Dedifferentiated amniotic fluid mesenchymal stem cell (primary cell): ENCODE measurements around the gene MRPL48.
"Not testable (repeated sequence)": the region's sequence is repeated elsewhere in the genome, so short reads cannot be mapped to it uniquely, and the experiment has no call there.

Source experiments
- DNase-seq: peaks from one replicate; pipeline ENCODE4 v3.0.0-alpha.2; 2016; ENCODE audit errors: extremely low spot score

The MRPL48 gene

DNA sequence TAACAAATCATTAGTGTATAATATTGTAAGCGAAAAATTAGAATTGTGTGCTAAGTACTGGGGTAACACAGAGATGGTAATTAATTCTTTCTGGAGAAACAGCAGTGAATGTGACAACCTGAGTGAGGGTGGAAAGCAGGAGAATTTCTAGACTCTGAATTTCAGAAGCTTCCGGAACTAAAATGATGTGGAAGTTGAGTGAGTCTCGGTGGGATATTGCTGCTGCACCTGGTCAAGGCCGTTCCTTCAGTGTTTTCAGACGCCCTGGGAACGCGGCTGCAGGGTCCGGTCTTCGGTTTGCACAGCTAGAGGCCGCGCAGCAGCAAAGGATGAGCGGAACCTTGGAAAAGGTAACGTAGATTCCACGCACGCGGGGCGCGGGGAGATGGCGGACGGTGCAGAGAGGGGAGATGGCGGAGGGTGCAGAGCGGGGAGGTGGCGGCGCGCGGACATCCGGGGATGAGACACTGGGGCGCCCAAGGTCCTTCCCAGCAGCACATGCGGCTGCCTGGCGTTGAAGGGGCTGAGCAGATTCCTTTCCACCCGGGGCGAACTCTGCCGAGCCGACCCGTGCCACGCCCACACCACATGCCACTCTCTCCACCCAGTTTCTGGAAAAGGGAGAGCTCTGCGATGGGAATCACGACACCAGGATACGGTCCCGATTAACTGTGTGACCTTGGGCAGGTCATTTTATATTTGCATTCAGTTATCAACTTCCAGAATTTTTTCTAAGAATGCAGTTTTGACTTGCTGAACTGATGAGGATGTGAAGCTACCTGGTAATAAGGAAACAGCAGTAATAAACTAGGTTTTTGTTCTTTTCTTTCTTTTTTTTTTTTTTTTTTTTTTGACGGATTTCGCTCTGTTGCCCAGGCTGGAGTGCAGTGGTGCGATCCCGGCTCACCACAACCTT, at the start of gene MRPL48:
TSS of gene MRPL48 (plus strand) at position 232 of the 916 bp plus-strand sequence. CDS start at position 330, 98 bp downstream.
- peak; percentile 85 for DNase-seq

DNA sequence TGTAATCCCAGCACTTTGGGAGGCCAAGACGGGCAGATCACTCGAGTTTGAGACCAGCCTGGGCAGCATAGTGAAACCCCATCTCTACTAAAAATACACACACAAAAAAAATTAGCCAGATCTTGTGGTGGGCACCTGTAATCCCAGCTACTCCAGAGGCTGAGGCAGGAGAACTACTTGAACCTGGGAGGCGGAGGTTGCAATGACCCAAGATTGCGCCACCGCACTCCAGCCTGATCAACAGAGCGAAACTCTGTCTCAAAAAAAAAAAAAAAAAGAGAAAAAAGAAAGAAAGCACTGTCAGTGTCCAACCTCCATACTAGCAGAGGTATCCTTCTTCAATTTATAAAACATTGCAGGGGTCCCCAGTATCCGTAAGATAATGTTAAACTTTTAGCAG, 44.6 kb upstream of the MRPL48 start:
- no peak for DNase-seq

DNA sequence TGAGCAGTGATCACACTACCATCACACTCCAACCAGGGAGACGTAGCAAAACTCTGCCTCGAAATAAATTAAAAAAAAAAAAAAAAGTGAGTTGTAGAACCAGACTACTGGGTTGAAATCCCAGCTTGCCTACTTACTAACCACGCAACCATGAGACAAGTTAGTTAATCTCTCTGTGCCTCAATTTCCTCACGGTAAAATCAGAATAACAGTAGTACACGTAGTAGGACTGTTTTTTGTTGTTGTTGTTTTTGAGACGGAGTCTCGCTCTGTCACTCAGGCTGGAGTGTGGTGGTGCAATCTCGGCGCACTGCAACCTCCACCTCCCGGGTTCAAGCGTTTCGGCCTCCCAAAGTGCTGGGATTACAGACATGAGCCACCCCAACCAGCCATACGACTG, 41.0 kb upstream of the MRPL48 start:
- no peak for DNase-seq

DNA sequence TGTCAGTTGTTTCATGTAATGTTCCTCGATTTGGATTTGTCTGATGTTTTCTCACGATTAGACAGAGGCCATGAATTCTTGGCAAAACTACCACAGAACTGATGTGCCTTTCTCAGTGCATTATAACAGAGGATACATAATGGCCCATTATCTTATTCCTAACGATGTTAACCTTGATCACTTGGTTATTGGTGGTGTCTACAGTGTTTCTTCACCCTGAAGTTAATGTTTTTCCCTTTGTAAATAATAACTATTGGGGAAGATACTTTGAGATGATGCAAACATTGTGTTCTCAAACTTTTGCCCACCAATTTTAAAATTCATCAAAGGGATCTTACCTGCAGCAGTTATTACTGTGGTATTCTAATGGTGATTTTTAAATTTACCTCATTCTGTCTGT, 39.9 kb upstream of the MRPL48 start:
- DNase-seq, result no peak

DNA sequence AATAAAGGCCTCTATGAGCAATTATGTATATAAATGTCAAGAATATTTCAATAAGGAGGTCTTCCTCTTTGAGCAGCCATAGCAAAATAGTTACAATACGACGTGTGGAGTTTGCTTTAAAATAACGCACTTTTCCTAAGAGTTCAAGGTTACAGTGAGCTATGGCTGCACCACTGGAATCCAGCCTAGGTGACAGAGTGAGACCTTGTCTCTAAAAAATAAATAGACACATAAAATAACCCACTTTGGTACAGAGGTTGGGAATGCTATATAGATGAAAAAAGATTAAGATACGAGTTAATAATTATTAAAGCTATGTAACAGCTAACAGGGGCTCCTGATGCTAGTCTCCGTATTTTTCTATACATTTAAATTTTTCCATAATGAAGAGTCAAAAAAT, 39.4 kb upstream of the MRPL48 start:
- no peak for DNase-seq

DNA sequence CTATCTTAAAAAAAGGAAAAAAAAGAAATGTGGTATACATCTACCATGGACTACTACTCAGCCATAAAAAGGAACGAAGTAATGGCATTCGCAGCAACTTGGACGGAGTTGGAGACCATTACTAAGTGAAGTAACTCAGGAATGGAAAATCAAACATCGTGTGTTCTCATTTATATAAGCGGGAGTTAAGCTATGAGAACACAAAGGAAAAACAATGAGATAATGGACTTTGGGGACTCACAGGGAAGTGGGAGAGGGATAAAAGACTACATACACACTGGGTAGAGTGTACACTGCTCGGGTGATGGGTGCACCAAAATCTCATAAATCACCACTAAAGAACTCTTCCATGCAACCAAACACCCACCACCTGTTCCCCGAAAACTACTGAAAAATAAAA, 38.6 kb upstream of the MRPL48 start:
- DNase-seq, result no peak

DNA sequence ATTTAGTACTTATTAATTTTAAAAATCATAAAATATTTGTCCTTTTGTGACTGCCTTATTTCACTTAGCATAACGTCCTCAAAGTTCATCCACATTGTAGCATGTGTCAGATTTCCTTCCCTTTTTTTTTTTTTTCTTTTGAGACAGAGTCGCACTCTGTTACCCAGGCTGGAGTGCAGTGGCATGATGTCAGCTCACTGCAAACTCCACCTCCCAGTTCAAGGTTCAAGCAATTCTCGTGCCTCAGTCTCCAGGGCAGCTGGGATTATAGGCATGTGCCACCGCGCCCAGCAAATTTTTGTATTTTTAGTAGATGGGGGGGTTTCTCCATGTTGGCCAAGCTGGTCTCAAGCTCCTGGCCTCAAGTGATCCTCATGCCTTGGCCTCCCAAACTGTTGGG, 37.4 kb upstream of the MRPL48 start:
- DNase-seq, result no peak

DNA sequence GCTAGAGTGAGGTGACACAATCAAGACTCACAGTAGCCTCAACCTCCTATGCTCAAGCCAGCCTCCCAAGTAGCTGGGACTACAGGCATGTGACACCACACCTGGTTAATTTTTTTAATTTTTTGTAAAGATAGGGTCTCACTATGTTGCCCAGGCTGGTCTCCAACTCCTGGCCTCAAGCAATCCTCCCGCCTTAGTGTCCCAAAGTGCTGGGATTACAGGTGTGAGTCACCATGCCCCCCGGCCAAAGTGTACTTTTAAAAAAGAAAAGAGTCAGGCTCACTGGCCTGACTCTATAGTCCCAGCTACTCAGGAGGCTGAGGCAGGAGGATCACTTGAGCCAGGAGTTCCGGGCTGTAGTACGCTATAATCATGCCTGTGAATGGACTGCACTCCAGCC, 36.8 kb upstream of the MRPL48 start:
- DNase-seq, result not testable (repeated sequence)

DNA sequence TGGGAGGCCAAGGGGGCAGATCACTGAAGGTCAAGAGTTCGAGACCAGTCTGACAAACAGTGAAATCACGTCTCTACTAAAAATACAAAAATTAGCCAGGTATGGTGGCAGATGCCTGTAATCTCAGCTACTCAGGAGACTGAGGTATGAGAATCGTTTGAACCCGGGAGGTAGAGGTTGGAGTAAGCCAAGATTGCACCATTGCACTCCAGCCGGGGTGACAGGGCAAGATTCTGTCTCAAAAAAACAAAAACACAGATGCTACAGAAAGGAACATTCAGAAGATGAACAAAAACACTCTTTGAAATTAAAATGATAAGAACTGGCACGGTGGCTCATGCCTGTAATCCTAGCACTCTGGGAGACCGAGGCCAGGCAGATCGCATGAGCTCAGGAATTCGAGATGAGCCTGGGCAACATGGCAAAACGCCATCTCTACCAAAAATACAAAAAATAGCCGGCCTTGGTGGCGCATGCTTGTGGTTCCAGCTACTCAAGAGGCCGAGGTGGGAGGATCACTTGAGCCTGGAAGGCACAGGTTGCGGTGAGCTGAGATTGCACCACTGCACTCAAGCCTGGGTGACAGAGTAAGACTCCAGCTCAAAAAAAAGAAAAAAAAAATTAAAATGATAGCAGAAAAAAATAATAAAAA, 35.3 kb upstream of the MRPL48 start:
- no peak for DNase-seq

DNA sequence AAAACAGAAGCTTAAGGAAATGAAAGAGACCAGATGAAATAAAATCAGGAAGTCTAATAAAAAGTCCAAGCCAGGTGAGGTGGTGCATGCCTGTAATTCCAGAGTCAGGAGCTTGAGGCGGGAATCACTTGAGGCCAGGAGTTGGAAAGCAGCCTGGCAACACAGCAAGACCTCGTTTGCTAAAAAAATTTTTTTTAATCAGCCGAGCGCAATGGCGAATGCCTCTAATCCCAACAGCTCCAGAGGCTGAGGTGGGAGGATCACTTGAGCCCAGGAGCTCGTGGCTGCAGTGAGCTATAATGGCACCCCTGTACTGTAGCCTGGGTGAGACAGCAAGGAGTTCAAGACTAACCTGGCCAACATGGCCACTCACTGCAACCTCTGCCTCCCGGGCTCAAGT, 34.8 kb upstream of the MRPL48 start:
- no peak for DNase-seq

DNA sequence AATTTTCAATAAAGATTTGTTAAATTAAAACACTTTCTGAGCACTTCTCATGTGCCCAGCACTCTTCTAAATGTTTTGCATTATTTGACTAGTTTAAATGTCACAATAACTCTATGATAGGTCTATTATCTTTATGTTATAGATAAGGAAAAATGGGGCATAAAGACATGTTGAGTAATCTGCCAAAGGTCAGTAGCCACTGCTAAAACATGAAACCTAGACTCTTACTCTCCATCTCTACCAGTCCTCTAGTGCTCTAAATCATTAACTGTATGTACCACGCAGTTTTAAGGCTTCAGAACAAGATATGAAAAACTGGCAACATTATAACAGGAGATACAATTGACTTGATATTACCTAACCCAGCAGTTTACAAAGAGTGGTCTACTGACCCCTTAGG, 33.7 kb upstream of the MRPL48 start:
- no peak for DNase-seq

DNA sequence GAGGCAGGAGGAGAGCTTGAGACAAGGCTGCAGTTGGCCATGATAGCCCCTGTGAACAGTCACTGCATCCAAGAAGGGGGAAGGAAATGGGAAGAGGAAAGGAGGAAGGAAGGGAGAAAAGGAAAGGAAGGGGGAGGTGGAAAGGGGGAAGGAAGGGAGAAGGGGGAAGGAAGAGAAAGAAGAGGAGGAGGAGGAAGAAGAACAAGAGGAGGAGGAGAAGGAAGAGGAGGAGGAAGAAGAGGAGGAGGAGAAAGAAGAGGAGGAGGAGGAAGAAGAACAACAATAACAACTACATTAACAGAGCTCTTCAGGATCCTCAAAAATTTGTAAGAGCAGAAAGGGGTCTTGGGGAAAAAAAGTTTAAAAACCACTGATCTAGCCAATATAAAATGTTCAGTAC, 32.0 kb upstream of the MRPL48 start:
- no peak for DNase-seq

DNA sequence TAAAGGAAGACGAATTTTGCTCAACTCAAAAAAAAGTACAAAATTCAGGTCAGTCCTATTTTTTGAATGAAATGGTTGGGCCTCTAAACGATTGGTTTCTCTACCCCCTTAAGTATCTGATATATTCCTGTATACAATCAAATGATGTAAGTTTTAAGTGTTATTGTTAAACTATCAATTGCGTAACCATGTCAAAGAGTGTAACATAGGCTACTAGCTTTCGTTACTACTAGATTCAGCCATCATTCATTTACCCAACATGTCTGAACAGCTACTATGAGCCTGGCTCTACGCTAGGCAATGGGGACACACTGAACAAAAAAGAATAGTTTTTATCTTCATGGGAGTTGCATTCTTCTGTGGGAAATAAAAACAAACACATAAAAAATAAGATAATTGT, 30.1 kb upstream of the MRPL48 start:
- no peak for DNase-seq

DNA sequence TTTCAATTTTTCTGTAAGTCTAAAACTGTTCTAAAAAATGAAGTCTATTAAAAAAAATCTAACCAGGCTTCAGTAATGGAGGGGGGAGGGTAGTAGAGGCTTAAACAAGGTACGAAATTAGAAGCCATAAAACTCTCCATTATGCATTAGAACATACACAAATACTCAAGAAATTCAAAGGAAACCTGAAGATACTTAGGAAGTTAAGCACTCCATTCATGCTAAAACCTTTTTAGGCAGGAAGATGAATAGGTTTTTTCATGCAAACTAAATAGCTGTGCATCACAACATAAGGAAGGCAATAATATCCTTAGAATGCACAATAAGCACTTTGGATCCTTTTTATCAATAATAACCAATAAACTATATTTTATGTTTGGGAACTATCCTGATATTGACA, 29.2 kb upstream of the MRPL48 start:
- DNase-seq, result no peak

DNA sequence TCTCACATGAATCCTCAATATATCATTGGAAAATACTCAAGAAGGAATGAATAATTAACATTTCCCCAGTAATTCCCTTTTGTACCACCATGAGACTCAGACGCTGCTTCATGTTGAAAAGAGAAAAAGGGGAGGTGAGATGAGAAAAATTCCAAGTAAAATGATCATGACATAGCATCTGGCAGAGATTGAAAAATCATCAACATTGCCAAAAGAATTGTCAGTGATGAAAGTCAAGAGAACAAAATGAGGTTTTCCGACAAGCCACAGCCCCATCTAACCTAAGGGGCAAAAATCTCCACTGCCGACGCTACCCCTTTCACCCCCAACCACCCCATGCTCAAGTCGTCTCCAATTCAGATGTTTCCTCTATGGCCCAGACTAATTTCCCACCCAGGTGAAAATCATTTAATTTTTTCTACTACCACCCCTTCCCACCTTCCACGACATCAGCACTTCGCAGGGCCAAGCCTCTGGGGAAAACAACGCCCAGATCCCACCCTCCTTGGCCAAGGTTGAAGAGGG, 28.0 kb upstream of the MRPL48 start:
- peak; percentile 57 for DNase-seq

DNA sequence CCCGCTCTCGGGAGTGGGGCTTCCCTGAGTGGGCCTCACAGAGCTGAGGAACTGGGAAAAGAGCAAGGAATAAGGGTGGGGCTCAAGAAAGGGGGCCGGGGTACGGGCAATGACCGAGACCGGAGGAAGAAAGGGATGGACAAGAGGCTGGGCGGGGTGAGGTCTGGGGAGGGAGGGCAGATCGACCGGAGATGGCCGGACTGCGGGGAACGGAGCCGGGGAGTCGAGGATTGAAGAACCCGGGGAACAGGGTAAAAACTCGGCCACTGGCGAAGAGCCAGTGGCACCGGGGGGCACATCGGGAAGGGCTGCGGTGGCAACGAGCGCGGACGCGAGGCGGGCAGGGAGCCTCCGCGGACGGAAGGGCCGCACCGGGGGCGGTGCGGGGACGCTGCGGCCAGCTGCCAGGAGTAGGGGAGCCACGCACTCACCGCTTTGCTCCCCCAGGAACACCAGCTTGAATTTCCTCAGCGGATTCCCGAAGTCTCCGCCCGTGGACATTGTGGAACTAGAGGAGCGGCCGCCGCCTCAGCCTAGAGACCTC, 27.5 kb upstream of the MRPL48 start:
- peak; percentile 19 for DNase-seq

DNA sequence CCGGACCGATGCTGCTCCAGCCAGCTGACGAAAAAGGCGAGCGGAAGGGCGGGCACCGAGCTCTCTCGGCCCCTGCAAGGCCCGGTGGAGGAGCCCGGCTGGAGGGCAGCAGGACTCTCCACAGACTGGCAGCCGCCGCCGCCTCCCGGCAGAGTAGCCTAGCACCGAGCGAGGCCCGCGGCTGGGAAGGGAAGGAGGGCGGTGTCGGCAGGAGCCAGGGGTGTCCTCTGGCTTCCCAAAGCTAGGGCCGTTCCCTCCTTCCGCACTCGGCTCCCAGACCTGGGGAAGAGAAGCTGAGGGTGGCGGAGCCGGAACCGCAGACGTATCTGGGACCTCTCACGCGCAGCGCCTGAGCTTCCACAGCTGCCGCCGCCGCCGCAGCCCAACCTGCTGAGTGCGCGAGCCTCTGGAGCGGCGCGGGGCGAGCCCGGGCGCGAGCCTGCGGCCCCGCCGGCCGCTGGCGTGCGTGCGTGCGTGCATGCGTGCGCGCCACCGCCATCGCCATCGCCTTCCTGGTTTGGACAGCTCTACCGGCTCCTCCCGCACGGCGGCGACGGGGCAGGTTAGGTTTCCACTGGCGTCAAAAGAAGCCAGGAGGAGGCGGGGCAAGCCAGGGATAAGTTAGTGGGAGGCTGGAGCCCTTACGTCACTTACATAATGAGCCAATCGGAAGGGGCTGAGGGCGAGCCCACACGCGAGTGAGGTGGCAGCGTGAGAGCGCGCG, 26.8 kb upstream of the MRPL48 start, which contains the start of gene RAB6A:
TSS of gene RAB6A (minus strand) at position 396 of the 724 bp plus-strand sequence. CDS start 439 bp downstream, outside the sequence.
- DNase-seq, result peak; percentile 100

DNA sequence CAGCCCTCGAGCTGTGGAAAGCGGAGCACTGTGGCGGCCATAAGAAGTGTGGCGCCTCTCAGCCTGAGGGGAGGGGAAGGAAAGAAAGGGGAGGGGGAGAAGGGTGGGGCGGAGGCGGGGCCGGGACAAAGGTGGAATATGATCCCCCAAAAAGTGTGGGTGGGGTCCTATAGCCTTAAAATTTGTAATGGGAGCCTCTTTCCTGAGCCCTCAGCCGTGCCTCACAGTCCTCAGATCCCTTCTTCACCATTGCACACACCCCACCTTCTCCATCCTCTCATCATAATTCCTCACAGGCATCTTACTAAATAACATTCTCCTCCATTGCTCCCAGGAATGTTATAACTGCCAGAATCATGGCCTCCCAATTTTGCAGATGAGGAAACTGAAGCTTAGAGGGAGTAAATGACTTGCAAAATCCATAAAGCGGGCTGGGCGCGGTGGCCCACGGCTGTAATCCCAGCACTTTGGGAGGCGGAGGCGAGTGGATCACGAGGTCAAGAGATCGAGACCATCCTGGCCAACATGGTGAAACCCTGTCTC, 26.2 kb upstream of the MRPL48 start:
- DNase-seq, result no peak

DNA sequence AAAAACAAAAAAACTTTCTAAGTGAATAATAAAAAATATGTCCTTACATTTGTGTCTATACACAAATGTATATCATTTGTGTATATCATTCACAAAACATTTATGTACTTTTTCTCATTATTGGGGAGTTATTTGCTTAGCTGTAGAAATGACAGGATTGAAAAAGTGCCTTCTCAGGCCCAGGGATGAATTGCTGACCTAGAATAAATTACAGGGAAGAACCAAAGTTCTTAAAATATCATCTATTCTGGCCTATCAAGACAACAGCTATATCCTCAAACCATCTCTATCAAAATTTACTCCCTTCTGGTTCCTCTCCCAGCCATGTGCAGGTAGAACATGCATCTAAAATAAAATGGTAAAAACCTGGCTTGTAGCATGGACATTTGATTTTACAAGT, 24.9 kb upstream of the MRPL48 start:
- DNase-seq, result no peak

DNA sequence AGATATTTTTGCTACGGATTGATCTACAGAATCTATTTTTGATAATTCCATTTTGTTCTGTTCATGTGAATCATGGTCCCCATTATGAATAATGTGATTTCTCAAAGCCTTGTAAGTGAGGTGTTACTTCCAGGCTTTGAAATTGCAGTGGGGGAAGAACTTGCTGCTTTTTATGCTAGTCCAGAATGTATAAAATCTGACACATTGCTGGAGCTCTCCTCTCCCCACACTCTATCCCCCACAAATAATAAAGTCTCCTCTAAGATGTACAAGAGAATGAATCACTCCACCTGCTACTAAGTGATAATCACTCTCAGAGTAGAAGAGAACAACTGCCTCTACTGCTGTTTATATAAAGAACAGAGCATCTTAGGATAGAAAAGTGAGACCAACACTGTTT, 20.9 kb upstream of the MRPL48 start:
- DNase-seq, result no peak

DNA sequence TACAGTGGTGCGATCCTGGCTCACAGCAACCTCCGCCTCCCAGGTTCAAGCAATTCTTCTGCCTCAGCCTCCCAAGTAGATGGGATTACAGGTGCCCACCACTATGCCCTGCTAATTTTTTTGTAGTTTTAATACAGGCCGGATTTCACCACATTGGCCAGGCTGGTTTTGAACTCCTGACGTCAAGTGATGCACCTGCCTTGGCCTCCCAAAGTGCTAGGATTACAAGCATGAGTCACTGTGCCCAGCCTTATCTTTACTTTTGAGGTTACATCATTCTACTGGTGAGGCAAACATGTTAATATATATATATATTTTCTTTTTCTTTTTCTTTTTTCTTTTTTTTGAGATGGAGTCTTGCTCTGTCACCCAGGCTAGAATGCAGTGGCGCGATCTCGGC, 16.9 kb upstream of the MRPL48 start:
- not testable (repeated sequence) for DNase-seq
